Measurements from ENCODE around the gene FANCG. TPM values are rescaled to one million over a fixed set of nuclear protein-coding genes. Genes with fewer than 3 reads are reported as not detected.

FANCG gene
- total RNA-seq, 3 donors from 2014 or later = 19.0 to 22.7 (median 20.7) TPM

GRCh38 chr9:35085078-35085477 lies 5.3 kb upstream of the FANCG start:
- Histone ChIP-seq H3K4me1 (ENCODE audit: low read depth) (no peaks in the 10 kb centered on the region), H3K9me3 (no peaks in the 10 kb centered on the region), H3K36me3 (ENCODE audit: low read depth) (peaks cover 9% of the 10 kb centered on the region), H3K4me3 (no peak overlapping the region)
- ATAC-seq = no peak
- TF ChIP-seq, protein P1, sequence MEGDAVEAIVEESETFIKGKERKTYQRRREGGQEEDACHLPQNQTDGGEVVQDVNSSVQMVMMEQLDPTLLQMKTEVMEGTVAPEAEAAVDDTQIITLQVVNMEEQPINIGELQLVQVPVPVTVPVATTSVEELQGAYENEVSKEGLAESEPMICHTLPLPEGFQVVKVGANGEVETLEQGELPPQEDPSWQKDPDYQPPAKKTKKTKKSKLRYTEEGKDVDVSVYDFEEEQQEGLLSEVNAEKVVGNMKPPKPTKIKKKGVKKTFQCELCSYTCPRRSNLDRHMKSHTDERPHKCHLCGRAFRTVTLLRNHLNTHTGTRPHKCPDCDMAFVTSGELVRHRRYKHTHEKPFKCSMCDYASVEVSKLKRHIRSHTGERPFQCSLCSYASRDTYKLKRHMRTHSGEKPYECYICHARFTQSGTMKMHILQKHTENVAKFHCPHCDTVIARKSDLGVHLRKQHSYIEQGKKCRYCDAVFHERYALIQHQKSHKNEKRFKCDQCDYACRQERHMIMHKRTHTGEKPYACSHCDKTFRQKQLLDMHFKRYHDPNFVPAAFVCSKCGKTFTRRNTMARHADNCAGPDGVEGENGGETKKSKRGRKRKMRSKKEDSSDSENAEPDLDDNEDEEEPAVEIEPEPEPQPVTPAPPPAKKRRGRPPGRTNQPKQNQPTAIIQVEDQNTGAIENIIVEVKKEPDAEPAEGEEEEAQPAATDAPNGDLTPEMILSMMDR (IDR thresholded peaks at IDR 0.05) = no peak
- intact Hi-C loops (cut with DNase I, micrococcal nuclease) = no loop called here
- no peak for DNase-seq

- Histone ChIP-seq H3K36me3 (ENCODE audit: low read depth) (no peaks in the 10 kb centered on the region), H3K9me3 (no peaks in the 10 kb centered on the region), H3K4me3 (peak overlapping the region; percentile 40), H3K4me1 (ENCODE audit: low read depth) (peaks cover 10% of the 10 kb centered on the region)
- TF ChIP-seq, protein P1 (IDR thresholded peaks at IDR 0.05) = no peak
- peak; percentile 6 for ATAC-seq
- no peak for DNase-seq
- intact Hi-C loops (cut with DNase I, micrococcal nuclease) = no loop called here
These were observed 709 bp downstream of the FANCG start for GRCh38 chr9:35079041-35079425.

DNA sequence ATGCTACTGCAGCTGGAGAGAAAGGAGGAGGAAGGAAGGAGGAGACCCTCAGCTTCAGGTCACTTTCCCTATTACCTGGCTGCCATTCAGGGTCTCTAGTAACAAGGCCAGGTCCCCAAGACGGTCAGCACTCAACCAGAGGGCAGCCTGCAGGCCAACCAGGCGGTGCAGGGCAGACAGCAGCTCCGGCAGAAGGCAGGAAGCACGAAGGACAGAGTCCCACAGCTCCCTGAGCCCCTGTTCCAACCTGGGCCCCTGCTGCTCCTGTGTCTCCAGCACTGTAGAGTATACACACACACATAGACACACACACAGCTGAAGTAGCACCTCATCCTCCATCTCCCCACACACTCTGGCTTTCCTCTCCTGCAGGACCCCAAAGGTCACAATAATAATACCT lies 1.7 kb downstream of the FANCG start:
- intact Hi-C loops (cut with DNase I, micrococcal nuclease) = no loop called here
- TF ChIP-seq, protein P1 (IDR thresholded peaks at IDR 0.05) = no peak
- peaks cover 10% of the 10 kb centered on the region for H3K4me1 ChIP-seq (ENCODE audit: low read depth)
- no peaks in the 10 kb centered on the region for H3K9me3 ChIP-seq
- no peak overlapping the region for H3K4me3 ChIP-seq
- ATAC-seq = no peak
- no peak for DNase-seq
- no peaks in the 10 kb centered on the region for H3K36me3 ChIP-seq (ENCODE audit: low read depth)

- Histone ChIP-seq H3K9me3 (no peaks in the 10 kb centered on the region), H3K36me3 (ENCODE audit: low read depth) (no peaks in the 10 kb centered on the region), H3K4me1 (ENCODE audit: low read depth) (peaks cover 10% of the 10 kb centered on the region), H3K4me3 (no peak overlapping the region)
- TF ChIP-seq, protein P1 (IDR thresholded peaks at IDR 0.05) = no peak
- ATAC-seq (no peak), DNase-seq (no peak)
- intact Hi-C loops (cut with DNase I, micrococcal nuclease) = no loop called here
These were observed 2.9 kb downstream of the FANCG start for GRCh38 chr9:35076848-35077247.

DNA sequence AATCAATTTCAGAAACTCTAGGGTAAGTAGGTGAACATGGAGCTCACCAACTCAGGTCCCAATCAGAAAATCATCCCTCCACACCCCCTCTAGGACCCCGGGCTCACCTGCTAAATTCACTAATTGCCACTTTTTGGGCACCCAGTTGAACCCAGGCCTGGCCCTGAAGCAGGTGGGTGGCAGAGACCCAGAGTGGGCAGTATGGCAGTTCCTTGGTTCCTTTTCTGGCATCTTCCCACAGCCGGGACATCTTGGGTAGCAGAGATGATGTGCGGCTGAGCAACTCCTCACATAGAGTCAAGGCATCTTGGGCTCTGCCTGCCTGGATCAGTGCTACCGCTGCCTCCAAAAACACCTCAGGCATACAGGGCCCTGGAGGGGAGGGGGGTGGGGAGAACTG lies 4.4 kb downstream of the FANCG start:
- ATAC-seq = no peak

More for the DNA sequence above, 4.4 kb downstream of the FANCG start:
- intact Hi-C loops (cut with DNase I, micrococcal nuclease) = no loop called here
- H3K4me1 ChIP-seq (ENCODE audit: low read depth) = peaks cover 17% of the 10 kb centered on the region
- no peak for DNase-seq
- H3K36me3 ChIP-seq (ENCODE audit: low read depth) = no peaks in the 10 kb centered on the region
- no peak overlapping the region for H3K4me3 ChIP-seq
- TF ChIP-seq, protein P1 (IDR thresholded peaks at IDR 0.05) = no peak
- no peaks in the 10 kb centered on the region for H3K9me3 ChIP-seq

All from mucosa of descending colon (tissue), 3 donors.